KOPT-K1 (cell line): ENCODE data around the gene GBP3.
"Not testable (repeated sequence)": the region's sequence is repeated elsewhere in the genome, so short reads cannot be mapped to it uniquely, and the experiment has no call there.

ENCODE experiments used
- H3K27ac ChIP-seq: fragments of 200-600 bp; sonication (generic); 2 replicates; pipeline ENCODE4 v1.5.1; 2016; ENCODE audit warnings: antibody characterized with exemption, mild to moderate bottlenecking, low read depth, low read length; ENCODE audit not compliant: poor library complexity, severe bottlenecking
- H3K36me3 ChIP-seq: fragments of 200-600 bp; sonication (generic); 2 replicates; pipeline ENCODE4 v1.5.1; 2017; ENCODE audit warnings: antibody characterized with exemption, mild to moderate bottlenecking, low read length, moderate library complexity; ENCODE audit not compliant: insufficient read depth
- H3K9me3 ChIP-seq: fragments of 200-600 bp; sonication (generic); 2 replicates; pipeline ENCODE4 v1.5.1; 2017; ENCODE audit warnings: antibody characterized with exemption, low read length, mild to moderate bottlenecking; ENCODE audit not compliant: insufficient read depth, poor library complexity, severe bottlenecking

Gene GBP3

GRCh38 chr1:88974616-88975172, 48.0 kb downstream of the GBP3 start:
- peaks cover 20% of the 10 kb centered on the region for H3K36me3 ChIP-seq
- not testable (repeated sequence) for H3K9me3 ChIP-seq, H3K27ac ChIP-seq

GRCh38 chr1:88973520-88974137, 49.0 kb downstream of the GBP3 start:
- Histone ChIP-seq H3K36me3 (peaks cover 23% of the 10 kb centered on the region), H3K27ac (no peak overlapping the region)

GRCh38 chr1:88961647-88962275, 60.9 kb downstream of the GBP3 start:
- Histone ChIP-seq H3K9me3 (no peaks in the 10 kb centered on the region), H3K27ac (no peak overlapping the region), H3K36me3 (peaks cover 92% of the 10 kb centered on the region)

More at GRCh38 chr1:88973520-88974137, 49.0 kb downstream of the GBP3 start:
- peaks cover 4% of the 10 kb centered on the region for H3K9me3 ChIP-seq

GRCh38 chr1:88961081-88961480, 61.6 kb downstream of the GBP3 start:
- H3K36me3 ChIP-seq: peaks cover 92% of the 10 kb centered on the region
- H3K9me3 ChIP-seq: no peaks in the 10 kb centered on the region
- no peak overlapping the region for H3K27ac ChIP-seq
